COLO668 (cell line): ENCODE results near the gene SCRN1.
A peak's percentile ranks its signal among the peaks of the same experiment; 100 is the strongest.
"Not testable (repeated sequence)": the region's sequence is repeated elsewhere in the genome, so short reads cannot be mapped to it uniquely, and the experiment has no call there.

Source experiments
- DNase-seq: peaks from one replicate; lab custom pipeline; 2025; ENCODE audit not compliant: unreplicated experiment; lab: John Stamatoyannopoulos, UW

The SCRN1 gene

GRCh38 chr7:29893351-29893965, 96.1 kb downstream of the SCRN1 start:
- DNase-seq = no peak

GRCh38 chr7:29892231-29892630, 97.4 kb downstream of the SCRN1 start:
- no peak for DNase-seq

GRCh38 chr7:29891766-29892165, 97.8 kb downstream of the SCRN1 start:
- DNase-seq = no peak

GRCh38 chr7:29890786-29891185, 98.8 kb downstream of the SCRN1 start:
- DNase-seq = not testable (repeated sequence)

- no peak for DNase-seq
Observed at GRCh38 chr7:29890251-29890650, 99.3 kb downstream of the SCRN1 start.

- no peak for DNase-seq
Observed at GRCh38 chr7:29889288-29889687, 100.3 kb downstream of the SCRN1 start.

GRCh38 chr7:29888006-29888405, 101.6 kb downstream of the SCRN1 start:
- no peak for DNase-seq

- DNase-seq = no peak
Observed at GRCh38 chr7:29886827-29887226, 102.8 kb downstream of the SCRN1 start.

- DNase-seq = no peak
Observed at GRCh38 chr7:29885626-29886025, 104.0 kb downstream of the SCRN1 start.

GRCh38 chr7:29884399-29885272, 105.0 kb downstream of the SCRN1 start:
- peak; percentile 63 for DNase-seq

- peak; percentile 59 for DNase-seq
Observed at GRCh38 chr7:29883462-29884398, 105.9 kb downstream of the SCRN1 start.

GRCh38 chr7:29882481-29882880, 107.1 kb downstream of the SCRN1 start:
- DNase-seq = no peak

GRCh38 chr7:29881724-29882123, 107.9 kb downstream of the SCRN1 start:
- DNase-seq = peak; percentile 27

GRCh38 chr7:29879609-29880008, 110.0 kb downstream of the SCRN1 start:
- DNase-seq = no peak

- DNase-seq = peak; percentile 45
Observed at GRCh38 chr7:29878081-29878688, 111.4 kb downstream of the SCRN1 start.

GRCh38 chr7:29877196-29877595, 112.4 kb downstream of the SCRN1 start:
- DNase-seq = peak; percentile 33

GRCh38 chr7:29875741-29876140, 113.9 kb downstream of the SCRN1 start:
- DNase-seq = no peak

- DNase-seq = no peak
Observed at GRCh38 chr7:29873644-29874294, 115.8 kb downstream of the SCRN1 start.

- no peak for DNase-seq
Observed at GRCh38 chr7:29871787-29872398, 117.7 kb downstream of the SCRN1 start.
